SU-DHL-6 (cell line): ENCODE results near the gene TRAPPC3L.

Source experiments
- H2AFZ ChIP-seq: fragments of 200-600 bp; sonication (generic); 2 replicates; pipeline ENCODE4 v1.6.1; 2014; ENCODE audit warnings: low read depth, mild to moderate bottlenecking, moderate library complexity, mixed read lengths, antibody characterized with exemption, low read length; ENCODE audit not compliant: severe bottlenecking
- H3F3A ChIP-seq: fragments of 200-600 bp; shearing (Covaris generic); 2 replicates; pipeline ENCODE4 v1.6.0; 2016; ENCODE audit warnings: antibody characterized with exemption, mild to moderate bottlenecking; ENCODE audit not compliant: insufficient read depth
- H3K27ac ChIP-seq: fragments of 200-600 bp; sonication (generic); 2 replicates; pipeline ENCODE4 v1.5.1; 2016; ENCODE audit warnings: low read depth, mild to moderate bottlenecking, low read length, moderate library complexity, mixed read lengths
- H3K27me3 ChIP-seq: fragments of 200-600 bp; sonication (generic), shearing (Covaris generic); 2 replicates; pipeline ENCODE4 v1.6.0; 2014; ENCODE audit warnings: mild to moderate bottlenecking, low read length
- H3K36me3 ChIP-seq: fragments of 200-600 bp; sonication (generic); 2 replicates; pipeline ENCODE4 v1.6.1; 2014; ENCODE audit warnings: mild to moderate bottlenecking, low read length, mixed read lengths
- H3K4me2 ChIP-seq: fragments of 300-600, 200-600 bp; shearing (Covaris generic), sonication (generic); 2 replicates; pipeline ENCODE4 v1.6.0; 2014; ENCODE audit warnings: low read length, low read depth, mild to moderate bottlenecking; ENCODE audit not compliant: poor library complexity, severe bottlenecking
- H3K4me3 ChIP-seq: fragments of 200-600 bp; sonication (generic); 2 replicates; pipeline ENCODE4 v1.5.1; 2014; ENCODE audit warnings: antibody characterized with exemption, low read length, mild to moderate bottlenecking, mixed read lengths; ENCODE audit not compliant: insufficient read depth, poor library complexity, severe bottlenecking
- H3K79me2 ChIP-seq: fragments of 200-600 bp; sonication (generic); 2 replicates; pipeline ENCODE4 v1.6.1; 2014; ENCODE audit warnings: mild to moderate bottlenecking, low read length, moderate library complexity; ENCODE audit not compliant: insufficient read depth
- H3K9ac ChIP-seq: fragments of 200-600 bp; sonication (generic); 2 replicates; pipeline ENCODE4 v1.7.0; 2014; ENCODE audit warnings: mild to moderate bottlenecking, low read length
- H3K9me2 ChIP-seq: fragments of 200-600 bp; sonication (generic); replicated peaks from 2 replicates; pipeline ENCODE4 v1.6.1; 2014; ENCODE audit warnings: low read length; ENCODE audit not compliant: insufficient read depth
- H3K9me3 ChIP-seq: fragments of 200-600 bp; sonication (generic); 2 replicates; pipeline ENCODE4 v1.6.1; 2014; ENCODE audit warnings: low read length, mixed read lengths; ENCODE audit not compliant: insufficient read depth
- H4K20me1 ChIP-seq: fragments of 200-600 bp; sonication (generic); 2 replicates; pipeline ENCODE4 v1.6.1; 2014; ENCODE audit warnings: low read depth, mild to moderate bottlenecking, antibody characterized with exemption, low read length, moderate library complexity, mixed read lengths
- EZH2phosphoT487 ChIP-seq: fragments of 200-600 bp; sonication (generic), shearing (Covaris generic); conservative IDR thresholded peaks from 2 replicates; pipeline ENCODE4 v1.6.1; 2018; ENCODE audit warnings: mild to moderate bottlenecking, antibody characterized with exemption, low read length, moderate library complexity, mixed read lengths
- TF ChIP-seq, protein P1 (sequence below): fragments of 200-600 bp; sonication (generic); IDR thresholded peaks from one replicate; pipeline ENCODE4 v1.5.1; 2017; ENCODE audit warnings: antibody characterized with exemption, mild to moderate bottlenecking, low read length, moderate library complexity; ENCODE audit not compliant: insufficient read depth, poor library complexity, severe bottlenecking

The TRAPPC3L gene

DNA sequence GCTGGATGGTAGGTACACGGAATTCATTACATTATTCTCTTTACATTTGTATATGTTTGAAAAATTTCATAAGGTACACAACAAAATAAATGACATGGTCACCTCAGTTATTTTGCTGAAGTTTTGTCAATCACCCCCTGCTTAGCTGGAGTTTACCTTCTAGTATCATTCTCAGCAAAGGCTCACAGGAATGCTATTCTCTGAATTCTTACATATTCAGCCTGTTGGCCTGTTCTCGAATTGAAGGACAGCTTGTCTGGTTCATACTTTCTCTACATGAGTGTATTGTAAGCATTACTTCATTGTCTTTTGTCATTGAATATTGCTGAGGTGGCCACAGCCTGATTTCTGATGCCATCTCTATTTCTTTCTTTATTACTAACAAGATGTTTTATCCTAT, 21.2 kb downstream of the TRAPPC3L start:
- no peak for TF ChIP-seq EZH2phosphoT487
- TF ChIP-seq, protein P1, sequence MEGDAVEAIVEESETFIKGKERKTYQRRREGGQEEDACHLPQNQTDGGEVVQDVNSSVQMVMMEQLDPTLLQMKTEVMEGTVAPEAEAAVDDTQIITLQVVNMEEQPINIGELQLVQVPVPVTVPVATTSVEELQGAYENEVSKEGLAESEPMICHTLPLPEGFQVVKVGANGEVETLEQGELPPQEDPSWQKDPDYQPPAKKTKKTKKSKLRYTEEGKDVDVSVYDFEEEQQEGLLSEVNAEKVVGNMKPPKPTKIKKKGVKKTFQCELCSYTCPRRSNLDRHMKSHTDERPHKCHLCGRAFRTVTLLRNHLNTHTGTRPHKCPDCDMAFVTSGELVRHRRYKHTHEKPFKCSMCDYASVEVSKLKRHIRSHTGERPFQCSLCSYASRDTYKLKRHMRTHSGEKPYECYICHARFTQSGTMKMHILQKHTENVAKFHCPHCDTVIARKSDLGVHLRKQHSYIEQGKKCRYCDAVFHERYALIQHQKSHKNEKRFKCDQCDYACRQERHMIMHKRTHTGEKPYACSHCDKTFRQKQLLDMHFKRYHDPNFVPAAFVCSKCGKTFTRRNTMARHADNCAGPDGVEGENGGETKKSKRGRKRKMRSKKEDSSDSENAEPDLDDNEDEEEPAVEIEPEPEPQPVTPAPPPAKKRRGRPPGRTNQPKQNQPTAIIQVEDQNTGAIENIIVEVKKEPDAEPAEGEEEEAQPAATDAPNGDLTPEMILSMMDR: no peak
- Histone ChIP-seq H3K27me3 (no peaks in the 10 kb centered on the region), H3F3A (no peaks in the 10 kb centered on the region), H3K27ac (no peak overlapping the region), H3K36me3 (no peaks in the 10 kb centered on the region), H3K4me2 (no peak overlapping the region), H3K79me2 (no peaks in the 10 kb centered on the region), H2AFZ (no peak overlapping the region), H3K9me2 (no peaks in the 10 kb centered on the region), H3K9me3 (no peaks in the 10 kb centered on the region), H3K4me3 (no peak overlapping the region), H4K20me1 (no peaks in the 10 kb centered on the region), H3K9ac (no peak overlapping the region)

DNA sequence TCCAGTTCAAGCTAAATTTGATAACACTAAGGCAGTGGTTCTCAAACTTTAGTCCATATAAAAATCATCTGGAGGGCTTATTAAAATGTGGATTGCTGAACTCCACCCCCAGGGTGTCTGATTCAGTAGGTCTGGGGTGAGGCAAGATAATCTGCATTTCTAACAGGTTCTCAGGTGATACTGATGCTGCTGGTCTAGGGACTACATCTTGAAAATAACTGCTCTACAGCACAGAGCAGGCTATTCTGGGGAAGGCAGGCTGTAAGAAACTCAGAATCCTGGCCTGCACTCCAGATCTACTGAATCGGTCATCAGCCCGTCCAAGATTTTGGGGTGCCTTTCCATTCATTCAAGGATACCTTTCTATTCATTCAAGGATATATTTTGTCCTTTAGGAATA, 22.6 kb downstream of the TRAPPC3L start:
- Histone ChIP-seq H2AFZ (no peak overlapping the region), H4K20me1 (no peaks in the 10 kb centered on the region), H3K27me3 (no peaks in the 10 kb centered on the region), H3F3A (no peaks in the 10 kb centered on the region), H3K4me2 (no peak overlapping the region), H3K36me3 (no peaks in the 10 kb centered on the region), H3K79me2 (no peaks in the 10 kb centered on the region), H3K9ac (no peak overlapping the region), H3K27ac (no peak overlapping the region), H3K9me3 (no peaks in the 10 kb centered on the region), H3K9me2 (no peaks in the 10 kb centered on the region), H3K4me3 (no peak overlapping the region)
- TF ChIP-seq EZH2phosphoT487: no peak
- TF ChIP-seq, protein P1: no peak

- Histone ChIP-seq H3K9me3 (no peaks in the 10 kb centered on the region), H3K79me2 (no peaks in the 10 kb centered on the region), H3K27me3 (no peaks in the 10 kb centered on the region), H2AFZ (no peak overlapping the region), H3F3A (no peaks in the 10 kb centered on the region), H3K4me2 (no peak overlapping the region), H3K9me2 (no peaks in the 10 kb centered on the region), H3K9ac (no peak overlapping the region), H3K36me3 (no peaks in the 10 kb centered on the region), H3K4me3 (no peak overlapping the region), H4K20me1 (no peaks in the 10 kb centered on the region), H3K27ac (no peak overlapping the region)
- TF ChIP-seq EZH2phosphoT487: no peak
Observed at GRCh38 chr6:116518621-116519368, 26.7 kb downstream of the TRAPPC3L start.

- no peak for TF ChIP-seq EZH2phosphoT487
- TF ChIP-seq, protein P1: no peak
- H3F3A ChIP-seq: no peaks in the 10 kb centered on the region
- no peaks in the 10 kb centered on the region for H4K20me1 ChIP-seq
- H3K36me3 ChIP-seq: no peaks in the 10 kb centered on the region
- H3K9ac ChIP-seq: no peak overlapping the region
- no peak overlapping the region for H2AFZ ChIP-seq
- H3K9me2 ChIP-seq: no peaks in the 10 kb centered on the region
- no peak overlapping the region for H3K4me3 ChIP-seq
- no peaks in the 10 kb centered on the region for H3K9me3 ChIP-seq
- H3K79me2 ChIP-seq: no peaks in the 10 kb centered on the region
- H3K4me2 ChIP-seq: no peak overlapping the region
- H3K27me3 ChIP-seq: no peaks in the 10 kb centered on the region
- no peak overlapping the region for H3K27ac ChIP-seq
Observed at GRCh38 chr6:116515141-116515540, 30.3 kb downstream of the TRAPPC3L start.
